HEK293 (cell line): Measurements from ENCODE around the gene MRNIP.

ENCODE experiments used
- CTCF ChIA-PET: fragments of 350-600 bp; formaldehyde crosslinking; extraction: SDS; loops from one replicate; lab custom pipeline; 2021; ENCODE audit warnings: antibody characterized with exemption; lab: Yijun Ruan, JAX
- POLR2A ChIA-PET: fragments of 300-600 bp; formaldehyde crosslinking; extraction: SDS; loops from one replicate; lab custom pipeline; 2020; ENCODE audit warnings: antibody characterized with exemption, inconsistent platforms; lab: Yijun Ruan, JAX
- H3K27ac ChIP-seq: fragments of 200-500 bp; sonication (Bioruptor generic); 2 replicates; pipeline ENCODE4 v1.5.1; 2014; ENCODE audit warnings: low read depth, low read length, control low read depth, inconsistent platforms; ENCODE audit errors: extremely low read depth
- H3K36me3 ChIP-seq, 2 experiments: fragments of 200-500 bp in 1 of 2; sonication (Bioruptor generic) in 1 of 2; 1 replicate in 1 of 2; 2 replicates in 1 of 2; pipeline ENCODE4 v1.5.1; 2014 to 2017; ENCODE audit warnings: inconsistent platforms in 2 of 2, low read length in 2 of 2; ENCODE audit not compliant: control insufficient read depth in 2 of 2, insufficient read depth in 1 of 2
- H3K4me1 ChIP-seq: fragments of 200-500 bp; sonication (Bioruptor generic); 2 replicates; pipeline ENCODE4 v1.5.1; 2014; ENCODE audit warnings: mild to moderate bottlenecking, low read length, inconsistent platforms; ENCODE audit not compliant: control insufficient read depth, insufficient read depth
- H3K4me3 ChIP-seq: 2 replicates; pipeline ENCODE4 v1.5.1; 2011; ENCODE audit warnings: low read depth, mild to moderate bottlenecking, control low read depth, low read length, moderate library complexity
- H3K9me3 ChIP-seq: fragments of 200-500 bp; sonication (Bioruptor generic); 2 replicates; pipeline ENCODE4 v1.5.1; 2014; ENCODE audit warnings: low read depth, low read length, inconsistent platforms; ENCODE audit not compliant: control insufficient read depth, insufficient read depth
- GLI4 ChIP-seq: fragments of 450-650 bp; formaldehyde crosslinking; IDR thresholded peaks from 2 replicates; pipeline ENCODE4 v1.5.1; 2016; ENCODE audit warnings: missing biosample characterization, missing genetic modification characterization
- GLIS1 ChIP-seq: fragments of 450-650 bp; formaldehyde crosslinking; IDR thresholded peaks from 2 replicates; pipeline ENCODE4 v1.5.1; 2016; ENCODE audit warnings: missing biosample characterization, missing genetic modification characterization
- HOXA7 ChIP-seq: sonication (generic); formaldehyde crosslinking; IDR thresholded peaks from 2 replicates; pipeline ENCODE4 v1.8.1; 2022; ENCODE audit warnings: missing genetic modification reagents, borderline replicate concordance
- IKZF3 ChIP-seq: fragments of 450-650 bp; IDR thresholded peaks from 2 replicates; pipeline ENCODE4 v1.5.0; 2018; ENCODE audit warnings: missing biosample characterization, mild to moderate bottlenecking, missing genetic modification characterization, moderate library complexity
- PRDM10 ChIP-seq: fragments of 450-650 bp; formaldehyde crosslinking; IDR thresholded peaks from 2 replicates; pipeline ENCODE4 v1.5.1; 2016; ENCODE audit warnings: missing biosample characterization, missing genetic modification characterization
- PRDM6 ChIP-seq: fragments of 450-650 bp; formaldehyde crosslinking; IDR thresholded peaks from 2 replicates; pipeline ENCODE4 v1.5.1; 2017; ENCODE audit warnings: missing biosample characterization, missing genetic modification characterization
- SALL2 ChIP-seq: fragments of 450-650 bp; formaldehyde crosslinking; IDR thresholded peaks from 2 replicates; pipeline ENCODE4 v1.5.0; 2017; ENCODE audit warnings: missing biosample characterization, mild to moderate bottlenecking, missing genetic modification characterization, borderline replicate concordance
- TRIM28 ChIP-seq: IDR thresholded peaks from 2 replicates; pipeline ENCODE4 v1.6.1; 2011; ENCODE audit warnings: low read length, control low read depth, borderline replicate concordance
- YY1 ChIP-seq: fragments of 450-650 bp; formaldehyde crosslinking; IDR thresholded peaks from 2 replicates; pipeline ENCODE4 v1.5.1; 2018; ENCODE audit warnings: missing biosample characterization, missing genetic modification characterization
- ZFP37 ChIP-seq: fragments of 450-650 bp; formaldehyde crosslinking; IDR thresholded peaks from 2 replicates; pipeline ENCODE4 v1.5.1; 2016; ENCODE audit warnings: missing biosample characterization, missing genetic modification characterization
- ZNF112 ChIP-seq: fragments of 450-650 bp; formaldehyde crosslinking; IDR thresholded peaks from 2 replicates; pipeline ENCODE4 v1.5.0; 2017; ENCODE audit warnings: missing biosample characterization, missing genetic modification characterization
- ZNF133 ChIP-seq: fragments of 450-650 bp; formaldehyde crosslinking; IDR thresholded peaks from 2 replicates; pipeline ENCODE4 v1.5.1; 2016; ENCODE audit warnings: missing biosample characterization, missing genetic modification characterization
- ZNF16 ChIP-seq: fragments of 450-650 bp; formaldehyde crosslinking; IDR thresholded peaks from 2 replicates; pipeline ENCODE4 v1.5.1; 2016; ENCODE audit warnings: low read depth, missing biosample characterization, missing genetic modification characterization
- ZNF211 ChIP-seq: fragments of 450-650 bp; formaldehyde crosslinking; IDR thresholded peaks from 2 replicates; pipeline ENCODE4 v1.5.1; 2016; ENCODE audit warnings: low read depth, missing biosample characterization, missing genetic modification characterization
- ZNF248 ChIP-seq: fragments of 450-650 bp; formaldehyde crosslinking; IDR thresholded peaks from 2 replicates; pipeline ENCODE4 v1.5.1; 2017; ENCODE audit warnings: missing biosample characterization, missing genetic modification characterization
- ZNF280D ChIP-seq: fragments of 450-650 bp; formaldehyde crosslinking; IDR thresholded peaks from 2 replicates; pipeline ENCODE4 v1.5.1; 2016; ENCODE audit warnings: missing biosample characterization, missing genetic modification characterization
- ZNF394 ChIP-seq: fragments of 450-650 bp; formaldehyde crosslinking; IDR thresholded peaks from 2 replicates; pipeline ENCODE4 v1.5.1; 2016; ENCODE audit warnings: missing biosample characterization, missing genetic modification characterization, mild to moderate bottlenecking, moderate library complexity, borderline replicate concordance
- ZNF404 ChIP-seq: fragments of 450-650 bp; formaldehyde crosslinking; IDR thresholded peaks from 2 replicates; pipeline ENCODE4 v1.5.1; 2017; ENCODE audit warnings: missing biosample characterization, missing genetic modification characterization
- ZNF416 ChIP-seq: fragments of 450-650 bp; formaldehyde crosslinking; IDR thresholded peaks from 2 replicates; pipeline ENCODE4 v1.5.1; 2016; ENCODE audit warnings: missing biosample characterization, missing genetic modification characterization
- ZNF514 ChIP-seq: fragments of 450-650 bp; formaldehyde crosslinking; IDR thresholded peaks from 2 replicates; pipeline ENCODE4 v1.5.1; 2016; ENCODE audit warnings: missing biosample characterization, missing genetic modification characterization
- ZNF529 ChIP-seq: fragments of 450-650 bp; formaldehyde crosslinking; IDR thresholded peaks from 2 replicates; pipeline ENCODE4 v1.5.1; 2017; ENCODE audit warnings: missing genetic modification characterization, missing biosample characterization; ENCODE audit not compliant: insufficient replicate concordance
- ZNF555 ChIP-seq: fragments of 450-650 bp; formaldehyde crosslinking; conservative IDR thresholded peaks from 2 replicates; pipeline ENCODE4 v1.5.1; 2017; ENCODE audit warnings: missing biosample characterization, mild to moderate bottlenecking, missing genetic modification characterization, inconsistent platforms
- ZNF660 ChIP-seq: fragments of 450-650 bp; IDR thresholded peaks from 2 replicates; pipeline ENCODE4 v1.5.1; 2018; ENCODE audit warnings: missing biosample characterization, mild to moderate bottlenecking, missing genetic modification characterization
- ZNF664 ChIP-seq: fragments of 450-650 bp; formaldehyde crosslinking; IDR thresholded peaks from 2 replicates; pipeline ENCODE4 v1.5.1; 2016; ENCODE audit warnings: missing biosample characterization, missing genetic modification characterization
- ZNF701 ChIP-seq: fragments of 450-650 bp; formaldehyde crosslinking; IDR thresholded peaks from 2 replicates; pipeline ENCODE4 v1.5.1; 2016; ENCODE audit warnings: missing biosample characterization, missing genetic modification characterization
- TF ChIP-seq, protein P1 (sequence below): fragments of 450-650 bp; formaldehyde crosslinking; IDR thresholded peaks from 2 replicates; pipeline ENCODE4 v1.5.1; 2016; ENCODE audit warnings: missing biosample characterization, missing genetic modification characterization

Gene MRNIP

DNA sequence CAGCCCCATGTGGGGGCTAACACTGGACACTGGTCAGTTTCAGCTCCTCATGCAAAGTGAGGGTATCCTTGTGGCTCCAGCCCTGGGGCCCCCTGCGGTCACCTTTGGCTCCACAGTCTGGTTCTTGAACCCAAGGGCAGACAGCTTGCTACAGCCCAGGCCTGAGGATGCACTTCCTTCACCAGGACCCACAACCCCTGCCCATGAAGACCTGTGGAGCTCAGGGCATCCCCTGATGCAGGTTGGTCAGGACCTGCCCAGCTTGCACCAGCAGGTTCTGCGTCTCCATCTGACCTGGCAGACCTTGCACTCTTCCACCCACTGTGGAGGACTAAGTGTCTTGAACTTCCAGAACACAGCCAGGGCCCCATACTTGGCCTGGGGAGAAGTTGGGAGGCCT, 3.7 kb upstream of the MRNIP start:
- Histone ChIP-seq H3K36me3 (peaks cover 3 to 56% of the 10 kb centered on the region in 2 experiments; a peak in 2 of 3 replicates), H3K4me1 (no peaks in the 10 kb centered on the region), H3K4me3 (no peak overlapping the region), H3K9me3 (no peaks in the 10 kb centered on the region), H3K27ac (no peak overlapping the region)
- CTCF ChIA-PET = no interaction called here
- TF ChIP-seq IKZF3 (tag by site-specific recombination) (no peak), ZNF555 (tag by site-specific recombination) (no peak), ZNF664 (no peak), ZNF16 (no peak), ZNF416 (tag by site-specific recombination) (no peak), ZNF211 (tag by site-specific recombination) (no peak), TRIM28 (no peak), ZNF280D (tag by site-specific recombination) (no peak), ZFP37 (tag by site-specific recombination) (no peak), ZNF404 (tag by site-specific recombination) (no peak)
- POLR2A ChIA-PET = no interaction called here

- POLR2A ChIA-PET = no interaction called here
- H3K36me3 ChIP-seq = peaks cover 0 to 39% of the 10 kb centered on the region in 2 experiments; a peak in 2 of 3 replicates
- H3K4me1 ChIP-seq = no peaks in the 10 kb centered on the region
- CTCF ChIA-PET = interaction anchor here (0.7 kb wide), 1 partner anchor 97 kb away, joined by 4 read pairs; no protein-coding TSS in a partner anchor
- no peak overlapping the region for H3K4me3 ChIP-seq
- no peak overlapping the region for H3K27ac ChIP-seq
- H3K9me3 ChIP-seq = no peaks in the 10 kb centered on the region
- TF ChIP-seq ZNF514 (tag by site-specific recombination) = no peak
- no peak for TF ChIP-seq SALL2 (tag by site-specific recombination)
- TF ChIP-seq HOXA7 (CRISPR knock-in tag) = no peak
- no peak for TF ChIP-seq ZNF133 (tag by site-specific recombination)
- TF ChIP-seq GLIS1 (tag by site-specific recombination) = peak; percentile 54; the same call in 1 of the 2 replicates
- no peak for TF ChIP-seq PRDM6
- no peak for TF ChIP-seq ZNF394 (tag by site-specific recombination)
- TF ChIP-seq ZNF112 (tag by site-specific recombination) = no peak
- TF ChIP-seq ZNF660 = no peak
- TF ChIP-seq ZNF248 (tag by site-specific recombination) = no peak
- peak; percentile 41; the same call in 1 of the 2 replicates for TF ChIP-seq PRDM10 (tag by site-specific recombination)
- TF ChIP-seq YY1 (tag by site-specific recombination) = no peak
- TF ChIP-seq GLI4 (tag by site-specific recombination) = no peak
- no peak for TF ChIP-seq ZNF701
- TF ChIP-seq, protein P1, sequence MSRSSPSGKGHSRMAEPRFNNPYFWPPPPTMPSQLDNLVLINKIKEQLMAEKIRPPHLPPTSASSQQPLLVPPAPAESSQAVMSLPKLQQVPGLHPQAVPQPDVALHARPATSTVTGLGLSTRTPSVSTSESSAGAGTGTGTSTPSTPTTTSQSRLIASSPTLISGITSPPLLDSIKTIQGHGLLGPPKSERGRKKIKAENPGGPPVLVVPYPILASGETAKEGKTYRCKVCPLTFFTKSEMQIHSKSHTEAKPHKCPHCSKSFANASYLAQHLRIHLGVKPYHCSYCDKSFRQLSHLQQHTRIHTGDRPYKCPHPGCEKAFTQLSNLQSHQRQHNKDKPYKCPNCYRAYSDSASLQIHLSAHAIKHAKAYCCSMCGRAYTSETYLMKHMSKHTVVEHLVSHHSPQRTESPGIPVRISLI (tag by site-specific recombination) = no peak
- TF ChIP-seq ZNF529 (tag by site-specific recombination) = no peak
- TF ChIP-seq, all 188 proteins: peak for 2
These were observed 1.7 kb upstream of the MRNIP start for GRCh38 chr5:179860301-179860700.
